ENCODE measurements around the gene HOXC11. TPM values are rescaled to one million over a fixed set of nuclear protein-coding genes. Genes with fewer than 3 reads are reported as not detected.
A peak's percentile ranks its signal among the peaks of the same experiment; 100 is the strongest.

HOXC11 gene
- total and polyA plus RNA-seq, 8 donors = not detected

- peaks cover 0 to 5% (median 5%) of the 10 kb centered on the region in 3 donors for H3K4me1 ChIP-seq
- DNase-seq = no peak
- H3K4me3 ChIP-seq = peak overlapping the region in 2 of 4 donors; percentile 26 to 38
- H3K36me3 ChIP-seq = no peaks in the 10 kb centered on the region
- peak in 3 of 4 donors; percentile 33 to 60 (median 33) for ATAC-seq
- no peak for TF ChIP-seq CTCF (IDR thresholded peaks at IDR 0.05)
- intact Hi-C loops (cut with DNase I) = loop anchor here (5.0 to 10.0 kb wide), 3 partner anchors 185 to 198 kb away; no protein-coding TSS in a partner anchor
- no peaks in the 10 kb centered on the region for H3K9me3 ChIP-seq
- 3 to 4% methylated on average over 51 of the region's 51 CpGs for WGBS, 2 donors
- H3K27me3 ChIP-seq = peaks cover 0 to 42% (median 7%) of the 10 kb centered on the region in 4 donors
- no peak for FAIRE-seq
- H3K27ac ChIP-seq = no peak overlapping the region
These were observed 36.5 kb downstream of the HOXC11 start for GRCh38 chr12:54009171-54010052.

GRCh38 chr12:54010053-54010971 lies 37.4 kb downstream of the HOXC11 start:
- H3K27ac ChIP-seq = no peak overlapping the region
- H3K4me3 ChIP-seq = no peak overlapping the region
- ATAC-seq (no peak), DNase-seq (no peak), FAIRE-seq (no peak)
- H3K4me1 ChIP-seq = peaks cover 0 to 5% (median 5%) of the 10 kb centered on the region in 3 donors
- intact Hi-C loops (cut with DNase I) = no loop called here
- peaks cover 0 to 43% (median 10%) of the 10 kb centered on the region in 4 donors for H3K27me3 ChIP-seq
- no peaks in the 10 kb centered on the region for H3K36me3 ChIP-seq
- no peak for TF ChIP-seq CTCF (IDR thresholded peaks at IDR 0.05)
- 25 to 26% methylated on average over 10 of the region's 10 CpGs for WGBS, 2 donors
- no peaks in the 10 kb centered on the region for H3K9me3 ChIP-seq

GRCh38 chr12:54010972-54011664 lies 38.2 kb downstream of the HOXC11 start:
- intact Hi-C loops (cut with DNase I) = no loop called here
- peaks cover 0 to 3% (median 2%) of the 10 kb centered on the region in 3 donors for H3K4me1 ChIP-seq
- ATAC-seq (no peak), DNase-seq (no peak), FAIRE-seq (no peak)
- peaks cover 0 to 46% (median 14%) of the 10 kb centered on the region in 4 donors for H3K27me3 ChIP-seq
- no peak overlapping the region for H3K4me3 ChIP-seq
- TF ChIP-seq CTCF (IDR thresholded peaks at IDR 0.05) = no peak
- H3K27ac ChIP-seq = no peak overlapping the region
- no peaks in the 10 kb centered on the region for H3K36me3 ChIP-seq
- H3K9me3 ChIP-seq = no peaks in the 10 kb centered on the region
- WGBS, 2 donors = 7 to 10% methylated on average over 17 of the region's 17 CpGs

GRCh38 chr12:54011665-54012532 lies 39.0 kb downstream of the HOXC11 start:
- H3K27me3 ChIP-seq = peaks cover 0 to 54% (median 13%) of the 10 kb centered on the region in 4 donors
- ATAC-seq = no peak

More at GRCh38 chr12:54011665-54012532, 39.0 kb downstream of the HOXC11 start:
- TF ChIP-seq CTCF (IDR thresholded peaks at IDR 0.05) = no peak
- Histone ChIP-seq H3K27ac (no peak overlapping the region), H3K4me1 (peaks cover 0 to under 1% (median 0%) of the 10 kb centered on the region in 3 donors), H3K4me3 (no peak overlapping the region), H3K9me3 (no peaks in the 10 kb centered on the region), H3K36me3 (no peaks in the 10 kb centered on the region)
- intact Hi-C loops (cut with DNase I) = no loop called here
- FAIRE-seq (no peak), DNase-seq (no peak)
- WGBS, 2 donors = 26 to 31% methylated on average over 14 of the region's 14 CpGs

Measured in pancreas (tissue), 10 donors.